Ovary (tissue), 9 donors: ENCODE data around the gene ANTXR1. TPM values are rescaled to one million over a fixed set of nuclear protein-coding genes. Genes with fewer than 3 reads are reported as not detected.

Experiments used
- DNase-seq, 5 donors: peaks; one replicate each; pipeline ENCODE4 v3.0.0-alpha.2; 2019 to 2020
- H3K27ac ChIP-seq, 2 donors: fragments of 200-600 bp; one replicate each; pipeline versions ENCODE4 v1.5.1 to v1.8.0; 2019 to 2022
- H3K27me3 ChIP-seq: fragments of 200-600 bp; one replicate; pipeline ENCODE4 v1.8.0; 2022
- H3K36me3 ChIP-seq: fragments of 200-600 bp; sonication (generic); one replicate; pipeline ENCODE4 v1.5.1; 2019
- H3K4me1 ChIP-seq: one replicate; pipeline ENCODE4 v1.8.1; 2013; ENCODE audit warnings: mild to moderate bottlenecking, moderate library complexity; ENCODE audit not compliant: insufficient read depth
- H3K4me3 ChIP-seq: fragments of 200-600 bp; sonication (generic); one replicate; pipeline ENCODE4 v1.5.1; 2017
- H3K9me3 ChIP-seq, 2 donors: fragments of 200-600 bp in 1 of 2; sonication (generic) in 1 of 2; one replicate each; pipeline versions ENCODE4 v1.5.1 to v1.8.1; 2013 to 2019; ENCODE audit warnings: mild to moderate bottlenecking in 1 of 2, moderate library complexity in 1 of 2
- CTCF ChIP-seq, 3 donors: fragments of 450-650 bp in 2 of 3; fragments of 200-600 bp in 1 of 3; IDR thresholded peaks; one replicate each; pipeline versions ENCODE4 v1.5.1 to v1.8.0; 2016 to 2022; ENCODE audit warnings: antibody characterized with exemption in 3 of 3, mild to moderate bottlenecking in 1 of 3
- EP300 ChIP-seq: sonication (generic); formaldehyde crosslinking; IDR thresholded peaks from one replicate; pipeline ENCODE4 v1.6.1; 2017; ENCODE audit warnings: antibody characterized with exemption
- POLR2A ChIP-seq: fragments of 450-650 bp; IDR thresholded peaks from one replicate; pipeline ENCODE4 v1.6.1; 2017; ENCODE audit warnings: antibody characterized with exemption, mild to moderate bottlenecking, moderate library complexity
- WGBS, 3 donors: extraction: QIAGEN DNeasy Blood & Tissue Kit in 1 of 3; methylation state at CpG; one replicate each; pipeline versions ENCODE4 v1.1.5 to v1.1.7; 2013 to 2017; 5-methylcytosine and 5-hydroxymethylcytosine counted together
- intact Hi-C, 4 donors: fragments of 100-400 bp; cut with DNase I; formaldehyde crosslinking; loops; one replicate each; pipeline versions ENCODE4 v1.11.0 to v1.15.1; 2022 to 2023
- polyA plus RNA-seq, 2 donors: library from polyadenylated mRNA; stranded (reverse); fragments of 200-250 nt in 1 of 2; fragments of 350-450 nt in 1 of 2; fragmentation: Illumina TruSeq in 1 of 2; extraction: RNeasy Lipid Tissue Mini Kit (QIAGEN cat#74804) in 1 of 2; gene quantifications; one replicate each; pipeline ENCODE4 v1.2.3, GENCODE V29; 2013 to 2014
- total RNA-seq, 7 donors: library from RNA; depleted of rRNA in 2 of 7; stranded (reverse); fragments of >200 nt in 2 of 7; fragmentation: NEBNext Ultra II Directional in 3 of 7; extraction: Animal tissue kit (Norgen Biotek cat#: 25700) in 3 of 7; gene quantifications; one replicate each; pipeline versions ENCODE4 v1.1.0 to v1.2.4, GENCODE V29; 2016 to 2023
- donor health status: DM: no; HTN: no; CAD: no; lungs with moderate emphysema.
- donor health status: DM: no; HTN: no; CAD: no.
- donor health status: Bipolar disorder and iron deficiency.
- donor health status: DM: yes; HTN: yes; CAD: no.
- donor health status: DM: no; HTN: no; CAD: no.
- donor health status: DM: yes; HTN: yes; CAD: no.

The ANTXR1 gene
- total and polyA plus RNA-seq, 9 donors = 73.0 to 276 (median 152) TPM

DNA sequence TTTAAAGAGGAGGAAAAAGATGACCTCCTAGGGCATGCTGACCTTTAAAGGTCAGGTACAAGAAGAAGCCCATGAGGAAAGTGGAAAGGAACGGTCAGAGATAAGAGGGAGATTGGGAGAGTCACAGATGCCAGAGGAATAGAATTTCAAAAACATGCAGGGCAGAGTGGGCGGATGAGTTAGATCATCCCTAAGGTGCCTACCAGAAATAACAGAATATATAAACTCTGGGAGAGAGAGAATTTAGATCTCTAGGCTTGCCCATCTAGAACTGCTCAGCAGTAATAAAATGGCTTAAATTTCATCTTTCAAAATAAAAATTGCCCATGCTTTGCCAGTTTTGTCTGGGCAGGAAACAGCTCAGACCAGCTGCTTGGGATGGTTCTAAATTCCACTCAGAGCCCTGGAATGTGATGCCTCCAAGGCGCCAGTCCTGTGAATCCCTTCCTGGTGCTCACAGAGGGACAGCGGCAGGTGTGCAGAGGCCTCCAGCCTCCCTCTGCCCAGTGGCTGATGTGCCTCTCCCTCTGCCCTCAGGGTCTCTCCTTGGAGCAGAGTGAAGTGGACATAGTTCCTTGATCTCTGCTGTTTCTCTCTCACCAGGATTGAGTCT, 130.9 kb downstream of the ANTXR1 start:
- DNase-seq = no peak
- TF ChIP-seq CTCF (IDR thresholded peaks at IDR 0.05) (no peak), POLR2A (no peak), EP300 (no peak)
- H3K4me1 ChIP-seq = peaks cover 2% of the 10 kb centered on the region
- WGBS, 3 donors = 64 to 80% (median 72%) methylated on average over 4 of the region's 4 CpGs
- H3K27me3 ChIP-seq = no peaks in the 10 kb centered on the region
- peak overlapping the region in 1 of 2 donors; percentile 26 for H3K27ac ChIP-seq
- no peaks in the 10 kb centered on the region for H3K9me3 ChIP-seq
- H3K4me3 ChIP-seq = no peak overlapping the region
- no peaks in the 10 kb centered on the region for H3K36me3 ChIP-seq
- intact Hi-C loops = loop anchor here in 2 of 4 donors (10.0 kb wide), 2 partner anchors 59 to 129 kb away; partner anchors contain the start of gene ANTXR1 (in 1 of the 2)

GRCh38 chr2:69145204-69145603, 132.2 kb downstream of the ANTXR1 start:
- intact Hi-C loops = loop anchor here in 2 of 4 donors (10.0 kb wide), 2 partner anchors 60 to 130 kb away; partner anchors contain the start of gene ANTXR1 (in 1 of the 2)
- H3K27ac ChIP-seq = peak overlapping the region in 1 of 2 donors; percentile 25
- DNase-seq = no peak
- H3K4me1 ChIP-seq = peaks cover 12% of the 10 kb centered on the region
- 48 to 63% (median 52%) methylated on average over 7 of the region's 7 CpGs for WGBS, 3 donors
- no peaks in the 10 kb centered on the region for H3K9me3 ChIP-seq
- H3K36me3 ChIP-seq = no peaks in the 10 kb centered on the region
- no peak for TF ChIP-seq CTCF (IDR thresholded peaks at IDR 0.05)
- TF ChIP-seq POLR2A = no peak
- no peak for TF ChIP-seq EP300
- no peak overlapping the region for H3K4me3 ChIP-seq
- H3K27me3 ChIP-seq = no peaks in the 10 kb centered on the region

DNA sequence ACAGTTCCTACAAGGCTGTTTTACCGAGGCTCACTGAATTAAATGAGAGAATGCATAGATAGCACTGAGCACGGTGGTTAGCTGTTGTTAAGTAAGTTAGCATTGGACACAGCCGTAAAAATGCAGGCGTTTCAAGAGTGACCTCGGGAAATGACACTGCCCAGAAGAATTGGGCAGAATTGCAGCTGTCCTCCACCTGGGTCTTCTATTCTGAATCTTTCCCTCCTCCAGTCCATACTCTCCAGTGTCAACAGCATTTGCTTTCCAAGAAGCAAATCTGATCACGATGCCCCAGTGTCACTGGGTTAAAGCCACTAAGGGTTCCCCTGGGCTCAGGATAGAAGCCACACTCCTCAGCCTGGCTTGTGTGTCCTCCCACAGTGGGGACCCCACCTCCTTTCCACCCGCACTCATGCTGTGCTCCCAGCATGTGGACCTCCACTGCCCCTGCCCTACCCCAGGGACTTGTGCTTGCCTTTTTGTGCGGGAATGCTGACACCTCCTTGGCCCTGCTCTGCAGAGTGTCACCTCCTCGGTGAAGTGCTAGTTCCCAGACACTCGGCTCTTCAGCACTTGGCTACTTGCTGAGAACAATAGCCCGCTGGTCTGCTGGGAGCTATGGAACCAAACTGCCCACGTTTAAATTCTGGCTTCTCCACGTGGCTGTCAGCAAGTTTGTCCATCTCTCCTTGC, 135.0 kb downstream of the ANTXR1 start:
- Histone ChIP-seq H3K4me3 (no peak overlapping the region), H3K36me3 (no peaks in the 10 kb centered on the region), H3K27me3 (no peaks in the 10 kb centered on the region), H3K9me3 (no peaks in the 10 kb centered on the region), H3K4me1 (peaks cover 23% of the 10 kb centered on the region), H3K27ac (peak overlapping the region in 1 of 2 donors; percentile 90)
- WGBS, 3 donors = 75 to 78% (median 78%) methylated on average over 13 of the region's 13 CpGs
- no peak for DNase-seq
- intact Hi-C loops = loop anchor here in 2 of 4 donors (10.0 kb wide), 2 partner anchors 63 to 133 kb away; partner anchors contain the start of gene ANTXR1 (in 1 of the 2)
- TF ChIP-seq EP300 (no peak), POLR2A (no peak)

DNA sequence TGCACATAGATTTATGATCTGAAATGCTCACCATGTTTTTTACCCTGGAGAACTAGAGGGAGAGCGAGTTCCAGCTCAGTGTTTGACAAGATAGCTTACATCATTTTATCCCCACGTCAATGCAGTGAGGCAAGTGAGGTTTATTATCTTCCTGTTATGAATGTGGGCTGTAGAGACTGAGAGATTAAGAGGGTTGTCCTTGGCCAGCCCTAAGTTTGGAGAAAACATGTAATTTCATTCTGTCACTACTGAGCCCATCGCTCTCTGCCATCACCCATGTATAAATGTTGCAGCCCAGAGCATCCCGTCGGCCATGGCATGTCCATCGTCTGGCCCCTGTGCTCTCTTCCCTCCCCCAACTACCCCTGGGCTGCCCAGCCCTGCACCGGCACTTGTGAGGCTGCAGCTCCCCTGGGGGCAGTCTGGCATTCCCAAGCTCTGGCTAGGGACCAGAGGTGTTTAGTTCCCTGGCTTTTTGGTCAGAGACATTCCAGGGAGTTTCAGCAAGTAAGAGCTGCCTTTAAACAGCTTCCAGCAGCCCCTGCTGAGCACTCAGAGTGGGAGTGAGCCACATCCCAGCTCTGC, 136.7 kb downstream of the ANTXR1 start:
- peak; percentile 8 for TF ChIP-seq POLR2A
- TF ChIP-seq CTCF (IDR thresholded peaks at IDR 0.05) = no peak
- no peak for TF ChIP-seq EP300
- Histone ChIP-seq H3K9me3 (no peaks in the 10 kb centered on the region), H3K4me1 (peaks cover 35% of the 10 kb centered on the region), H3K4me3 (no peak overlapping the region), H3K27ac (peak overlapping the region in 1 of 2 donors; percentile 90), H3K36me3 (no peaks in the 10 kb centered on the region), H3K27me3 (no peaks in the 10 kb centered on the region)
- peak; percentile 75 to 83 (median 77) for DNase-seq
- intact Hi-C loops = loop anchor here in 3 of 4 donors (5.0 to 10.0 kb wide), 4 partner anchors 65 to 158 kb away; partner anchors contain the start of gene ANTXR1 (in 1 of the 3)
- 7 to 8% (median 7%) methylated on average over 7 of the region's 7 CpGs for WGBS, 3 donors
